ENCODE measurements around the gene OSBPL6. TPM values are rescaled to one million over a fixed set of nuclear protein-coding genes. Genes with fewer than 3 reads are reported as not detected.

The OSBPL6 gene
- total RNA-seq, 8 experiments from 2014 or later, result 6.8 to 16.5 (median 11.2) TPM

DNA sequence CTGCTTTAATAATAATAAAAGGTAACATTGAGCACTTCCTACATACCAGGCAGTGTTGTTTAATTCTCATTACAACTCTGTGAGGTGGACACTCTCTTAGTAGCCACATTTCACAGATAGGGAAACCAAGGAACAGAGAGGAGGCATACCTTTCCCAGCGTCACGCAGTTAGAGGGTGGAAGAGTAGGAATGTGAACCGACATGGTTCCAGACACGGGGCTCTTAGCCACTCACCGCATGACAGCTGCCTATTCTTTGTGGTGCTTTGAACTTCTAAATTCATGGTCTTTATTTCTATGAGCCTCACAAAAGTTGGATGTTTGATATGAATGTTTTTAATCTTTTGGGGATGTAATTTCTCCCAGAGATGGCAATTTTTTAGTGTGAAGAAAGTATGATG is 76.0 kb downstream of the OSBPL6 start:
- in situ Hi-C loops (cut with MboI; ENCODE audit: low pct_unique_long_range_greater_than_20kb in 2 of 9, low sequenced_read_pairs in 9 of 9, unreplicated experiment in 9 of 9), result no loop called here
- ATAC-seq (replicated peaks in 6 of 8), result no peak
- H3K4me3 ChIP-seq, result no peak overlapping the region

DNA sequence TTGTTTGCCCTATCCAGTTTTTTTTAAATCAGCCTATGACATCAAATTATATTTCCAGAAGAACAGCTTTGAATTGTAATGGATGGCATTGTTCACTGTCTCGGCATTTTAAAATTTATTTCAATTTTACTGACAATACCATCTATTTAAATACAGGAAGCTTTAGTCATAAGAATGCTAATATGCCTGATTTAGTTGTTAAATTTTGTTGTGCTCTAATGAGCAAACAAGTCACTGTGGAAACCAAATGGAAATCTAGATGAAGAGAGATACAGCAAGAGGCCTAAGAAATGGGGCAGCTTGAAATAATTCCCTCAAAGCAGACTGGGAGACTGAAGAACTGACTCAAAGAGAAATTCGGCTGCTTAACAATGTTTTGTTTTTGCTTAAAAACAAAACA is 76.8 kb downstream of the OSBPL6 start:
- in situ Hi-C loops (cut with MboI; ENCODE audit: low pct_unique_long_range_greater_than_20kb in 2 of 9, low sequenced_read_pairs in 9 of 9, unreplicated experiment in 9 of 9), result no loop called here
- ATAC-seq (replicated peaks in 6 of 8), result peak in 3 of 8 experiments; percentile 8 to 81 (median 54)
- H3K27ac ChIP-seq, result no peak overlapping the region
- no peak overlapping the region for H3K4me3 ChIP-seq
- no peaks in the 10 kb centered on the region for H3K4me1 ChIP-seq (replicated peaks in 1 of 2)
- WGBS, 10 experiments, result 7 to 100% (median 53%) methylated on average over 1 to 2 of the region's 2 CpGs; no CpG with 5 or more reads in 1 of the 10 experiments

More for the DNA sequence above, 76.0 kb downstream of the OSBPL6 start:
- no peaks in the 10 kb centered on the region for H3K4me1 ChIP-seq (replicated peaks in 1 of 2)
- 60 to 100% (median 90%) methylated on average over 1 to 5 of the region's 5 CpGs; no CpG with 5 or more reads in 3 of the 10 experiments for WGBS, 10 experiments
- no peak overlapping the region for H3K27ac ChIP-seq

DNA sequence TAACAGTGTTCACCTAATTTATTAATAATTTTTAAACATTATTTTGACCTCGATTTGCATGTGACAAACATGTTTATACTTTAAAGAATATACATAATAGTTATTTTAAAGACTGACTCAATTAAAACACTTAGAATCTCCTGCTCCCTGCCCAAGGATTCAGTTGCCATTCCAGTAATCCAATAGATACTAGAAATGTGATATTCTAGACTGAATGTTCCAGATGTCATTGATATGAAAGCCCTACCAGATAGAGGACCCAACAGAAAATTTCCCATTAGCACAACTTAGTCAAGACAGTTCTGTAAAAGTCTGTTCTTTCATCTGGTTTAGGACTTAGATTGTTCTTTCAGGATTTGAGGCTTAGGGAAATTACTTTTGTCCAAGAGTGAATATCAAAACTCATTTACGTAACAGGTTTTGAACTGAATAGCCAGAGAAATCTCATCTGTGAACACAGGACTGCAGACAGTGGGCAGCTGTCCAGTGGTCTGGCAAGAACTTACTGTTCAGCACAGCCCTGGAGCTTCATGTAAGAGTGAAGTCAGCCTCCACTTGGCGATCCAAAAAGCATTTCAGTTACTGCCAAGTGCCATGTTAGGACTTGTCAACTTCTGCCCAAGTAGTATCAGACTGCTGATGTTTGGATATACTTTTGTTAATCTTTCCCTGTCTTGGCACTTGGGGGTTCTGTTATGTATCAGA is 77.5 kb downstream of the OSBPL6 start:
- H3K4me3 ChIP-seq, result no peak overlapping the region
- peak in 1 of 8 experiments; percentile 13 for ATAC-seq (replicated peaks in 6 of 8)
- 29 to 88% (median 68%) methylated on average over 1 to 3 of the region's 3 CpGs; no CpG with 5 or more reads in 1 of the 10 experiments for WGBS, 10 experiments
- in situ Hi-C loops (cut with MboI; ENCODE audit: low pct_unique_long_range_greater_than_20kb in 2 of 9, low sequenced_read_pairs in 9 of 9, unreplicated experiment in 9 of 9), result no loop called here
- H3K27ac ChIP-seq, result no peak overlapping the region
- H3K4me1 ChIP-seq (replicated peaks in 1 of 2), result no peaks in the 10 kb centered on the region

DNA sequence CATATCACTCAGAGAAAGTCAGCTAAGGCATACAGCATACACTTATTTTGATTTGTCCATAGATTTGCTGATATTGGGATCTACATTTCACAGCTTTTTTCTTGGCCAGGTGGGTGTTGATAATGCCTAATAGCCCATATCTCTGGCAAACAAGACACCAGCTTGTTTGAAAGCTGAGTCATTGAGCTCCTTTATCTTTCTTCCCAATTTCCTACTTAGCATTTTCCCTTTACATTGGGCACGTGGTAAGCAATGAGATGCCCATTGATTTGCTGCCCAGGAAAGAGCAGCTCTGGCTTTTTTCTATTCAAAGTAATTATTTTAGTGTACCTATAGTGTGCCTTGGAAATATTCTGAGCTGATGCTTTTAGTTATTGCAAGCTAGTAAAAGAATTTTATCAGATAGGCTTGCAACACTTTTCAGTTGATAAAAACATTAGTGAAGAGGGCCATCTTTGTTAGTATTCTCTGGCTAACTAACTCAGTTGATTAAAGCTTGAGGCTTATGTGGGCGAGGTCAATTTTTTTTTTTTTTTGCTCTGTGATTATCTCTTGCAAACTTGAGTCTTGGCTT is 79.6 kb downstream of the OSBPL6 start:
- WGBS, 10 experiments, result 50 to 100% (median 67%) methylated on average over 1 to 2 of the region's 2 CpGs; no CpG with 5 or more reads in 2 of the 10 experiments
- H3K4me1 ChIP-seq (replicated peaks in 1 of 2), result peaks cover 0 to 2% of the 10 kb centered on the region in 2 donors
- H3K4me3 ChIP-seq, result no peak overlapping the region
- H3K27ac ChIP-seq, result no peak overlapping the region
- ATAC-seq (replicated peaks in 6 of 8), result no peak
- in situ Hi-C loops (cut with MboI; ENCODE audit: low pct_unique_long_range_greater_than_20kb in 2 of 9, low sequenced_read_pairs in 9 of 9, unreplicated experiment in 9 of 9), result no loop called here

DNA sequence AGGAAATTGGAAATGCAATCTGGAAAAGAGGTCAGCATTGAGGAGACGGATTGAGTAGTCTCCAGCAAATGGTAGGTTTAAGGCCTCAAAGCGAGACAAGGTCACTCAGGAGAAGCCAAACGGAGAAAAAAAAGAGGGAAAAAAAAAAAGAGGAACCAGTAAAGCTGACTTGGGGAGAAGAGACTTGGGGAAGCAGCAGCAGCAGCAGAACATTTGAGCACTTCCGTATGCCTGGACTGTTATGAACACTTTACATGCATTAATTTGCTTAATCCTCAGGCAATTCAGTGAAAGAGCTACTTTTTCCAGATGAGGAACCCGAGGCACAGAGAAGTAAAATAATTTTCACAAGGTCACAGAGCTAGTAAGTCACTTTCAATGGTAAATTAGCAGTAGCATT is 81.3 kb downstream of the OSBPL6 start:
- peaks cover 0 to 2% of the 10 kb centered on the region in 2 donors for H3K4me1 ChIP-seq (replicated peaks in 1 of 2)
- no peak overlapping the region for H3K4me3 ChIP-seq
- 4 to 97% (median 70%) methylated on average over 1 to 5 of the region's 5 CpGs for WGBS, 10 experiments
- peak in 1 of 8 experiments; percentile 74 for ATAC-seq (replicated peaks in 6 of 8)
- in situ Hi-C loops (cut with MboI; ENCODE audit: low pct_unique_long_range_greater_than_20kb in 2 of 9, low sequenced_read_pairs in 9 of 9, unreplicated experiment in 9 of 9), result loop anchor here in 1 of 9 experiments (25.0 kb wide), 1 partner anchor 138 kb away; no protein-coding TSS in a partner anchor
- no peak overlapping the region for H3K27ac ChIP-seq

DNA sequence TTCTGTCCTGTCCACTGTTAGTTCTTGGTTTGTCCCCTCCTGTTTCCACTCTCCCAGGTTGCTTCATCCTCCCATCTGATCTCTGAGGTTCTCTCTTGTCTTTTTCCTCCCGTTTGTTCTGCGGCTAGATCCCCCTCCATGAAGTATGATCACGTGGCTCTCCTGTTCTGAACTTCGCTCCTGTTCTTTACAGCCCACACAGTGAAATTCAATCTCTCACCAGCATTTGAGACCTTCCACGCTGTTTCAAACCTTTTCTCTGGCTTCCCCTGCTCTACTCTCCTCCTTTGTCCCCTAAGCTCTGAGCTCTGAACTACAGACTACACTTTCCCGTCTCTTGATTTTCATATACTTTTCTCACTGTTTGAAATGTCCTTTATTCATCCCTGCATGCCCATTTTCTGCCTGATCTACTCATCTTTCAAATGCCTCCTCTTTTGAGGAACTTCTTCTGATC is 83.5 kb downstream of the OSBPL6 start:
- H3K27ac ChIP-seq, result no peak overlapping the region
- peak in 3 of 8 experiments; percentile 2 to 22 (median 18) for ATAC-seq (replicated peaks in 6 of 8)
- H3K4me1 ChIP-seq (replicated peaks in 1 of 2), result peaks cover 0 to 2% of the 10 kb centered on the region in 2 donors
- in situ Hi-C loops (cut with MboI; ENCODE audit: low pct_unique_long_range_greater_than_20kb in 2 of 9, low sequenced_read_pairs in 9 of 9, unreplicated experiment in 9 of 9), result loop anchor here in 1 of 9 experiments (25.0 kb wide), 1 partner anchor 140 kb away; no protein-coding TSS in a partner anchor
- WGBS, 10 experiments, result 4 to 46% (median 27%) methylated on average over 1 to 6 of the region's 6 CpGs; no CpG with 5 or more reads in 2 of the 10 experiments
- H3K4me3 ChIP-seq, result no peak overlapping the region

DNA sequence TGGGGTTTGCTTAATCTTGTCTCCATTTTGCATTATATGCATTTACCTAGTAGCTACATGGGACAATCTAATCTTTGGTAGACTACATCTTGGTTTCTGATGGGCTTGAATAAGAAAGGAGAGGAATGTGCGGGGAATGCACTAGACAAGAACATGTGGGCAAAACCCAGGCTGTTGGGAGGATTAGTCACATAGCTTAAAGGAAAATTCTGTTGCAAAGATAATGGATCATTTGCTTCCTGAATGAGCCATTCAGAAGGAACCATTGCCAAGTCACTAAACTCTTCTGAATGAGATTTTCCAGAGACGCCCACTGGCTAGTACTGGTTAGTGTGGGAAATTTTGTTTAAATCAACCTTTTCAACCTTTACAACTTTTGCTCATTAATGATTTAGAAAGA is 84.8 kb downstream of the OSBPL6 start:
- H3K4me3 ChIP-seq, result no peak overlapping the region
- WGBS, 10 experiments, result 0 to 100% (median 71%) methylated on average over 1 to 2 of the region's 2 CpGs; no CpG with 5 or more reads in 2 of the 10 experiments
- ATAC-seq (replicated peaks in 6 of 8), result peak in 3 of 8 experiments; percentile 30 to 82 (median 73)
- no peak overlapping the region for H3K27ac ChIP-seq
- peaks cover 0 to 2% of the 10 kb centered on the region in 2 donors for H3K4me1 ChIP-seq (replicated peaks in 1 of 2)
- in situ Hi-C loops (cut with MboI; ENCODE audit: low pct_unique_long_range_greater_than_20kb in 2 of 9, low sequenced_read_pairs in 9 of 9, unreplicated experiment in 9 of 9), result loop anchor here in 1 of 9 experiments (25.0 kb wide), 1 partner anchor 142 kb away; no protein-coding TSS in a partner anchor

DNA sequence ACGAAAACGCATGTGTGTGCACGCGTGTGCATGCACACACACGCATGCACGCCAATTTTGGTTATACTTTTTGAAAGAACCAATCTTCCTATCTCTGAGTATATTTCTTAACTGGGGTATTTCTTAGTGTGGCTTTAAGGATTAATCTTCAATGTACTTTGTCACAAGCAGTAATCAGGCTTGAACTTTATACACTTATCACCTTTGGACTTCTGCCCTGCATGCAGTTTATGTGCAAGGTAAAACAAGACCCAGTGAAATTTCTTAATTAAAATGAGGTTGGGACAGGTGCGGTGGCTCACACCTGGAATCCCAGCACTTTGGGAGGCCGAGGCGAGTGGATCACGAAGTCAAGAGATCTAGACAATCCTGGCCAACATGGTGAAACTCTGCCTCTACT is 85.3 kb downstream of the OSBPL6 start:
- ATAC-seq (replicated peaks in 6 of 8), result no peak
- in situ Hi-C loops (cut with MboI; ENCODE audit: low pct_unique_long_range_greater_than_20kb in 2 of 9, low sequenced_read_pairs in 9 of 9, unreplicated experiment in 9 of 9), result loop anchor here in 1 of 9 experiments (25.0 kb wide), 1 partner anchor 142 kb away; no protein-coding TSS in a partner anchor
- Histone ChIP-seq H3K27ac (no peak overlapping the region), H3K4me1 (replicated peaks in 1 of 2) (peaks cover 0 to 2% of the 10 kb centered on the region in 2 donors), H3K4me3 (no peak overlapping the region)
- WGBS, 10 experiments, result 84 to 100% (median 100%) methylated on average over 1 to 10 of the region's 10 CpGs; no CpG with 5 or more reads in 1 of the 10 experiments

DNA sequence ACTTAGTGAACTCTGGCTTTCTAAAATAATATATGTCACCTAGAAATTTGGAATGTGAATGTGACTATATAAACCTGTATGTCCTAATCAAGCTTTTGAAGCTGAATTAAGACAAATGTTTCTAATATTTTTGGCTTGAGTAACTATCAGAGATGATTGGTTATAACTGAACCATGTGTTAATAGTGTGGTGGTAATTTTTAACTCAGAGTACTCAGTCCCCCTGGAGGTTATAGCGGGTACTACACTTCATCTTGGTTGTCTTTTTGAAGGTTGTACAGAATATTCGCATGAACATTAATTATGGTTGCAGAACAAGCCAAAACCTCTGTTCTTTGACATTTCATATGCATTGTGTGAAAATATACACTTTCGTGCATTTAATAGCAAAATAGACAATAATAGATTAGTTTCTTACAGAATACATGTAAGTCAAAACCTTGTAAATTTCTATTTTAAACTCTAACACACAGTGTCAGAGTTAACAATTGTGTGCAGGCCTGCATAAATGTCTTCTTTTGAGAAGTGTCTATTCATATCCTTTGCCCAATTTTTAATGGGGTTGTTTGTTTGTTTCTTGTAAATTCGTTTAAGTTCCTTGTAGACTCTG is 86.0 kb downstream of the OSBPL6 start:
- WGBS, 10 experiments, result 14 to 100% (median 70%) methylated on average over 2 to 4 of the region's 4 CpGs
- Histone ChIP-seq H3K4me3 (no peak overlapping the region), H3K27ac (no peak overlapping the region), H3K4me1 (replicated peaks in 1 of 2) (peaks cover 0 to 2% of the 10 kb centered on the region in 2 donors)
- ATAC-seq (replicated peaks in 6 of 8), result peak in 1 of 8 experiments; percentile 11
- in situ Hi-C loops (cut with MboI; ENCODE audit: low pct_unique_long_range_greater_than_20kb in 2 of 9, low sequenced_read_pairs in 9 of 9, unreplicated experiment in 9 of 9), result loop anchor here in 1 of 9 experiments (25.0 kb wide), 1 partner anchor 143 kb away; no protein-coding TSS in a partner anchor

DNA sequence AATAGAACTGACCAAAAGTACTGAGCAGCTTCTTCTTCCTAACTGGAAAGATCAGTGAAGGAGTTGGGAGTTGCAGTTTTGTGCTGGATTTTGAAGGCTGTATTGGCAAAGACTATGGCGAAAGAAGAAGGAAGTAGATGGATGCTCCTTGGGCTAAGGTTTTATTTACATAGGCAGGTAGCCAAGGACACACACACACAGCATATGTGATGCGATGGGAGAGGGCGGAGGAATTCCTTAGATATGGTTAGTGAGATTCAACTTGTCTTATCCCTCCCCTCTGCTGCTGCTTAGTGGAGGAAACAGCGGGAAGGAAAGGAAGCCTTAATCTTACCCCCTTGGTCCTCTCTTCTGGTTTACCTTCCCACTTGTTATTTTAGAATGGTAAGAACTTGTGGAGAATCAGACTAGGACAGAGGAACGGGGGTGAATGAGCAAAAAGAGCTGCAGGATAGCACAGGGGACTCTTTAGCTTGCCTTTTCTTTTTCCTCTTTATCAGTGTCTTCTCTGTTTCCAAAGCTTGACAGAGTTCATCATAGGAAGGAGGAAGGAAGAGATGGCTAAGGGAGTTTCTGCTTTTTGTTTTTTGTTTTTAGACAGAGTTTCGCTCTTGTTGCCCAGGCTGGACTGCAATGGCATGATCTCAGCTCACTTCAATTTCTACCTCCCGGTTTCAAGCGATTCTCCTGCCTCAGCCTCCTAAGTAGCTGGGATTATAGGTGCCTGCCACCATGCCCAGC is 87.9 kb downstream of the OSBPL6 start:
- Histone ChIP-seq H3K4me1 (replicated peaks in 1 of 2) (peaks cover 0 to 2% of the 10 kb centered on the region in 2 donors), H3K4me3 (no peak overlapping the region), H3K27ac (no peak overlapping the region)
- WGBS, 10 experiments, result 35 to 100% (median 64%) methylated on average over 1 to 8 of the region's 8 CpGs
- peak in 4 of 8 experiments; percentile 40 to 89 (median 78) for ATAC-seq (replicated peaks in 6 of 8)
- in situ Hi-C loops (cut with MboI; ENCODE audit: low pct_unique_long_range_greater_than_20kb in 2 of 9, low sequenced_read_pairs in 9 of 9, unreplicated experiment in 9 of 9), result loop anchor here in 1 of 9 experiments (25.0 kb wide), 1 partner anchor 145 kb away; no protein-coding TSS in a partner anchor

DNA sequence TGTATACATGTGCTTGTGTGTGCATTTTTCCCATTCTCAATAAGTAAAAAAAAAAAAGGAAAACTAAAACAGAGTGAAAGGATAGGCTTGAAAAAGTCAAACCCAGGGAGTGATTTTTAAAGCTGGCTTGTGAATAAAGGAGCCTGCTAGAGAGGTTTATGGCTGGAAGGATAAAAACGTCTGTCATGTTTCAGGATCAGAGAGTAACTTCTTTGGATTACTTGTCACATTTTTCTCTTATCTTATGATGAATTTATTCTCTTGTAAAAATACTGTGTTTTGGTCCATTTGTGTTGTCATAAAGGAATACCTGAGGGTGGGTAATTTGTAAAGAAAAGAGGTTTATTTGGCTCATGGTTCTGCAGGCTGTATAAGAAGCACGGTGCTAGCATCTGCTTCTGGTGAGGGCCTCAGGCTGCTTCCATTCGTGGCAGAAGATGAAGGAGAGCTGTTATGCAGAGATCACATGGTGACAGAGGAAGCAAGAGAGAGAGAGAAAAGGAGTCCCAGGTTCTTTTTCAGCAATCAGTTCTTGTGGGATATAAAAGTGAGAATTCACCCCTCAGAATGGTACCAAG is 89.1 kb downstream of the OSBPL6 start:
- ATAC-seq (replicated peaks in 6 of 8), result no peak
- WGBS, 10 experiments, result 24 to 90% (median 58%) methylated on average over 1 to 3 of the region's 3 CpGs
- H3K4me3 ChIP-seq, result no peak overlapping the region
- no peak overlapping the region for H3K27ac ChIP-seq
- H3K4me1 ChIP-seq (replicated peaks in 1 of 2), result no peaks in the 10 kb centered on the region
- in situ Hi-C loops (cut with MboI; ENCODE audit: low pct_unique_long_range_greater_than_20kb in 2 of 9, low sequenced_read_pairs in 9 of 9, unreplicated experiment in 9 of 9), result loop anchor here in 1 of 9 experiments (25.0 kb wide), 1 partner anchor 146 kb away; no protein-coding TSS in a partner anchor
